Calu3 (cell line): ENCODE results near the gene THAP7. TPM values are rescaled to one million over a fixed set of nuclear protein-coding genes. Genes with fewer than 3 reads are reported as not detected.
"Not testable (repeated sequence)": the region's sequence is repeated elsewhere in the genome, so short reads cannot be mapped to it uniquely, and the experiment has no call there.

Experiments used
- BruUV-seq: library from RNA; stranded (reverse); fragments of 400-500 nt; replicated peaks from 2 replicates; lab custom pipeline; 2021; lab: Mats Ljungman, UMichigan
- CTCF ChIA-PET: fragments of 300-600 bp; sonication (Branson Sonifier 250); formaldehyde crosslinking; loops from one replicate; lab custom pipeline; 2022; ENCODE audit warnings: antibody characterized with exemption; lab: Charles Lee
- DNase-seq: peaks from one replicate; pipeline ENCODE4 v3.0.0; 2022
- H3K27ac Mint-ChIP-seq: one replicate; pipeline ENCODE4 v1.8.0; 2022; ENCODE audit warnings: mixed read lengths; ENCODE audit not compliant: unreplicated experiment
- H3K27me3 Mint-ChIP-seq: one replicate; pipeline ENCODE4 v1.8.0; 2022; ENCODE audit warnings: mixed read lengths; ENCODE audit not compliant: unreplicated experiment
- H3K36me3 Mint-ChIP-seq: one replicate; pipeline ENCODE4 v1.8.0; 2022; ENCODE audit warnings: mild to moderate bottlenecking, moderate library complexity, mixed read lengths; ENCODE audit not compliant: insufficient read depth, unreplicated experiment
- H3K4me1 Mint-ChIP-seq: one replicate; pipeline ENCODE4 v1.8.0; 2022; ENCODE audit warnings: mild to moderate bottlenecking, low read depth, mixed read lengths; ENCODE audit not compliant: unreplicated experiment
- H3K4me3 Mint-ChIP-seq: one replicate; pipeline ENCODE4 v1.8.0; 2022; ENCODE audit warnings: mild to moderate bottlenecking, low read depth, moderate library complexity, mixed read lengths; ENCODE audit not compliant: unreplicated experiment
- H3K9me3 Mint-ChIP-seq: one replicate; pipeline ENCODE4 v1.8.0; 2022; ENCODE audit warnings: low read depth, mixed read lengths; ENCODE audit not compliant: unreplicated experiment
- CTCF ChIP-seq: fragments of 200-600 bp; IDR thresholded peaks from one replicate; pipeline ENCODE4 v1.8.0; 2022; ENCODE audit warnings: antibody characterized with exemption; ENCODE audit not compliant: unreplicated experiment
- intact Hi-C: fragments of 100-400 bp; cut with micrococcal nuclease; formaldehyde crosslinking; loops from one replicate; pipeline ENCODE4 v1.10.0; 2022; ENCODE audit not compliant: unreplicated experiment
- total RNA-seq: library from RNA; stranded (reverse); gene quantifications from 2 replicates; pipeline ENCODE4 v1.2.3, GENCODE V29; 2022

Gene THAP7
- total RNA-seq, 1 experiment from 2014 or later = 24.5 TPM

- Mint-ChIP-seq H3K4me1 (peaks cover 12% of the 10 kb centered on the region), H3K27me3 (no peaks in the 10 kb centered on the region), H3K4me3 (no peak overlapping the region), H3K36me3 (no peaks in the 10 kb centered on the region), H3K9me3 (no peaks in the 10 kb centered on the region), H3K27ac (no peak overlapping the region)
- intact Hi-C loops = no loop called here
- no TSS peak for BruUV-seq
- no peak for TF ChIP-seq CTCF
- DNase-seq = peak; percentile 47
- CTCF ChIA-PET = no interaction called here
Measured at GRCh38 chr22:21009638-21010425, 7.9 kb upstream of the THAP7 start.

GRCh38 chr22:21009208-21009607, 7.3 kb upstream of the THAP7 start:
- intact Hi-C loops, CTCF ChIA-PET, H3K4me1 Mint-ChIP-seq, H3K36me3 Mint-ChIP-seq, H3K9me3 Mint-ChIP-seq, H3K27ac Mint-ChIP-seq, BruUV-seq, DNase-seq, H3K4me3 Mint-ChIP-seq, H3K27me3 Mint-ChIP-seq: not testable (repeated sequence)

DNA sequence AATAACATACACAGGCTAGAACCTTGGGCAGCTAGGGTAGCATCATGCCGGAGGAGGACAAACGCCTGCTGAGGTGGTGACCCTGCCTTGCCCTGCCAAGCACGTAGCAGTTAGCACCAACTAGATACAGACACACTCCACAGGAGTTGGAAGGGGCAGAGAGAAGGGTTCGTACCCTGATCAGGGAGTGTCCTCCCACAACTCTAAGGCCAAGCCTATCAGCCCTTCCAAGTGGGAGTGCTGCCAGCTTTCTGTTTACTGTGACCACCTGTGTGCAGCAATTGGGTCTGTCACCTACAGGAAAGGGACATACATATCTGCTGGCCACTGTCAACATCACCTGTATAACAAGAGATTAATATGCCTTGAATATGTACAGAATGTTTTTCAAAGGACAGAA, 1.9 kb upstream of the THAP7 start:
- no peak for TF ChIP-seq CTCF
- H3K27me3 Mint-ChIP-seq = no peaks in the 10 kb centered on the region
- no peaks in the 10 kb centered on the region for H3K9me3 Mint-ChIP-seq
- H3K4me3 Mint-ChIP-seq = no peak overlapping the region
- H3K27ac Mint-ChIP-seq = no peak overlapping the region
- CTCF ChIA-PET = interaction anchor here (1.6 kb wide), 1 partner anchor 22 kb away, joined by 3 read pairs; the partner anchor contains the start of gene LZTR1
- peaks cover 46% of the 10 kb centered on the region for H3K36me3 Mint-ChIP-seq
- DNase-seq = no peak
- no TSS peak for BruUV-seq
- H3K4me1 Mint-ChIP-seq = peaks cover 9% of the 10 kb centered on the region
- intact Hi-C loops = no loop called here

GRCh38 chr22:21000987-21001600, 824 bp downstream of the THAP7 start:
- intact Hi-C loops = no loop called here
- Mint-ChIP-seq H3K9me3 (no peaks in the 10 kb centered on the region), H3K27ac (peak overlapping the region; percentile 63), H3K4me1 (peaks cover 9% of the 10 kb centered on the region), H3K4me3 (peak overlapping the region; percentile 97), H3K36me3 (peaks cover 70% of the 10 kb centered on the region), H3K27me3 (no peaks in the 10 kb centered on the region)
- CTCF ChIA-PET = no interaction called here
- no peak for DNase-seq
- no peak for TF ChIP-seq CTCF
- no TSS peak for BruUV-seq
